ENCODE results near the gene TOP2B. TPM values are rescaled to one million over a fixed set of nuclear protein-coding genes. Genes with fewer than 3 reads are reported as not detected.

TOP2B gene
- total RNA-seq, 1 experiment from 2014 or later: 181 TPM

DNA sequence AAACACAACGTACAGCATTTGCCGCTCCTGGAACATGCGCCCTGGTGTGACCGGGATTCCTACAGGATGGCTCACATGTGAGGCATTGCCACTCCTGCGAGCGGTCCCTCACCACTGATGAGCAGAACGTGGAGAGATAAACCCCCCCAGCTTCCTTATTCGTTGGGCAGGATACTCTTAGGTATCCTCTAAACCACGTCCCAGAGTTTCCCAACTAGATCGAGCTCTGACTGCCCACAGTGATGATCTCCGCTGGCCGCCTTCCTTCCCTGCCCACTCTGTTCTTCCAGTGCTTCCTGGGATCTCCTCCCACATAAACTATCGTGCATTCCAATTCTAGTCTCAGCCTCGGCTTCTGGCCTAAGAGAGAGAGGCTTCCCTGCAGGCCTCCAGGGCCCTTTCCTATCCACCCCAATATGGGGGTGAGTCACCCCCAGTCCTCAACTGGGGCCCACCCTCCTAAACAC, 91.8 kb downstream of the TOP2B start:
- Histone ChIP-seq H3K23ac (ENCODE audit: insufficient read length, low read depth, low read length) (no peak overlapping the region), H3K79me1 (ENCODE audit: insufficient read depth, low read depth, low read length, poor library complexity, severe bottlenecking) (no peaks in the 10 kb centered on the region), H4K91ac (ENCODE audit: insufficient read length, low read depth, low read length) (no peak overlapping the region), H4K8ac (replicated peaks; ENCODE audit: insufficient read length, low read depth, low read length) (no peak overlapping the region), H3K4ac (ENCODE audit: low read depth, low read length) (no peak overlapping the region), H3K18ac (ENCODE audit: insufficient read length, low read depth, low read length) (no peak overlapping the region), H4K20me1 (ENCODE audit: control insufficient read depth, insufficient read depth, insufficient read length) (no peaks in the 10 kb centered on the region), H2BK5ac (ENCODE audit: insufficient read length, low read length) (no peak overlapping the region), H3T11ph (ENCODE audit: low read length) (no peak overlapping the region), H2AK5ac (ENCODE audit: insufficient read length, low read length) (no peak overlapping the region), H4K5ac (ENCODE audit: insufficient read length, low read depth, low read length) (no peak overlapping the region), H2BK120ac (ENCODE audit: low read depth, low read length, poor library complexity, severe bottlenecking) (no peak overlapping the region), H2BK12ac (ENCODE audit: insufficient read length, low read depth, low read length) (no peak overlapping the region), H3K9me3 (ENCODE audit: control insufficient read depth, low read depth, low read length) (no peaks in the 10 kb centered on the region), H3K79me2 (ENCODE audit: insufficient read depth, low read length) (no peaks in the 10 kb centered on the region), H3K56ac (ENCODE audit: insufficient read length, low read depth, low read length) (no peak overlapping the region), H2AFZ (ENCODE audit: low read length) (no peak overlapping the region), H2BK20ac (ENCODE audit: low read depth, low read length, poor library complexity, severe bottlenecking) (no peak overlapping the region), H3K4me2 (ENCODE audit: insufficient read depth, insufficient read length, low read length) (no peak overlapping the region), H3K9ac (ENCODE audit: extremely low read depth, insufficient read length, low read length) (no peak overlapping the region), H3K4me1 (ENCODE audit: insufficient read depth, low read length) (no peaks in the 10 kb centered on the region; the same call in 1 of the 2 replicates), H3K27me3 (ENCODE audit: insufficient read depth, low read length) (no peaks in the 10 kb centered on the region), H3K23me2 (ENCODE audit: insufficient read length, low read depth, low read length, poor library complexity, severe bottlenecking) (no peaks in the 10 kb centered on the region), H3K14ac (ENCODE audit: insufficient read depth, low read length) (no peak overlapping the region), H3K27ac (ENCODE audit: insufficient read length, low read depth, low read length) (no peak overlapping the region), H2BK15ac (ENCODE audit: low read depth, low read length) (no peak overlapping the region)
- TF ChIP-seq, protein P1, sequence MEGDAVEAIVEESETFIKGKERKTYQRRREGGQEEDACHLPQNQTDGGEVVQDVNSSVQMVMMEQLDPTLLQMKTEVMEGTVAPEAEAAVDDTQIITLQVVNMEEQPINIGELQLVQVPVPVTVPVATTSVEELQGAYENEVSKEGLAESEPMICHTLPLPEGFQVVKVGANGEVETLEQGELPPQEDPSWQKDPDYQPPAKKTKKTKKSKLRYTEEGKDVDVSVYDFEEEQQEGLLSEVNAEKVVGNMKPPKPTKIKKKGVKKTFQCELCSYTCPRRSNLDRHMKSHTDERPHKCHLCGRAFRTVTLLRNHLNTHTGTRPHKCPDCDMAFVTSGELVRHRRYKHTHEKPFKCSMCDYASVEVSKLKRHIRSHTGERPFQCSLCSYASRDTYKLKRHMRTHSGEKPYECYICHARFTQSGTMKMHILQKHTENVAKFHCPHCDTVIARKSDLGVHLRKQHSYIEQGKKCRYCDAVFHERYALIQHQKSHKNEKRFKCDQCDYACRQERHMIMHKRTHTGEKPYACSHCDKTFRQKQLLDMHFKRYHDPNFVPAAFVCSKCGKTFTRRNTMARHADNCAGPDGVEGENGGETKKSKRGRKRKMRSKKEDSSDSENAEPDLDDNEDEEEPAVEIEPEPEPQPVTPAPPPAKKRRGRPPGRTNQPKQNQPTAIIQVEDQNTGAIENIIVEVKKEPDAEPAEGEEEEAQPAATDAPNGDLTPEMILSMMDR (conservative IDR thresholded peaks at IDR 0.05): no peak
- Mint-ChIP-seq H3K27me3 (ENCODE audit: low read depth) (peaks cover 2% of the 10 kb centered on the region), H3K36me3 (ENCODE audit: insufficient read depth in 1 of 3, low read depth in 3 of 3) (no peaks in the 10 kb centered on the region; a peak in 1 of 7 replicates), H3K4me1 (peaks cover 9 to 23% of the 10 kb centered on the region in 2 experiments), H3K4me3 (no peak overlapping the region; a peak in 1 of 5 replicates), H3K9me3 (no peaks in the 10 kb centered on the region; a peak in 1 of 5 replicates), H3K27ac (peak overlapping the region in 1 of 3 experiments; percentile 54; a peak in 3 of 7 replicates)
- WGBS (ENCODE audit: extremely low coverage, insufficient read length, low lambda C conversion rate): no CpG with 5 or more reads among the region's 14 CpGs
- DNase-seq: no peak
